GM18861 (cell line): ENCODE results near the gene MOGAT1.
"Not testable (repeated sequence)": the region's sequence is repeated elsewhere in the genome, so short reads cannot be mapped to it uniquely, and the experiment has no call there.

ENCODE experiments used
- ATAC-seq: cut with Tn5 transposase; IDR thresholded peaks from one replicate; pipeline ENCODE4 v1.9.1; 2021; ENCODE audit not compliant: unreplicated experiment

The MOGAT1 gene

GRCh38 chr2:222709191-222709891, 37.9 kb downstream of the MOGAT1 start:
- ATAC-seq: no peak

- ATAC-seq: no peak
Observed at GRCh38 chr2:222710736-222711135, 39.3 kb downstream of the MOGAT1 start.

DNA sequence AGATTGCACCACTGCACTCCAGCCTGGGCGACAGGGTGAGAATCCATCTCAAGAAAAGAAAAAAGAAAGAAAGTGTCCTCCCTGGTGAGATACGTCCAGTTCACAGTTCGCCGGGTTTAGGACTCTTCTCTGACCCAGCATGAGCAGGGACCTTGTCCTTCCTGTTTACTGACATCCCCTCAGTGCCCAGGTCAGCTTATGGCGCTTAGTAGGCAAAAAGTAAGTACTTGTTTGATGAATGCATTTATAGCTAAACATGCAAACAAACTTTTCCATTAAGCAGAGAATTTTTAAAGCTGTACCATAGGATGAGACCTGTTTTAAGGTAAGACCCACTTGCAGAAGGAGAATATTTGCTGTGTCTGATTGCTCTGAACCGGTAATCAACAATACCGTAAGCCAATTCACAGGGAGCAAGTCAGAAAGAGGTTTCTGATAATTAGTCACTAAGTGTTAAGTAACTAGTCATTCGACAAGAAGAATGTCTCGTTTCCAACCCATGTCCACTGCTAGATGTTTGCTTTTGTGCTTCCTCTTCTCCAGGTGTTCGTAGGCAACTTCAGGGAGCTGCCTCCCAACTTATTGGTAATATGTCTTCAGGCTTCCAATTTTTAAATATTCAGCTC, 40.0 kb downstream of the MOGAT1 start:
- peak; percentile 47 for ATAC-seq

- no peak for ATAC-seq
Observed at GRCh38 chr2:222713002-222713401, 41.5 kb downstream of the MOGAT1 start.

DNA sequence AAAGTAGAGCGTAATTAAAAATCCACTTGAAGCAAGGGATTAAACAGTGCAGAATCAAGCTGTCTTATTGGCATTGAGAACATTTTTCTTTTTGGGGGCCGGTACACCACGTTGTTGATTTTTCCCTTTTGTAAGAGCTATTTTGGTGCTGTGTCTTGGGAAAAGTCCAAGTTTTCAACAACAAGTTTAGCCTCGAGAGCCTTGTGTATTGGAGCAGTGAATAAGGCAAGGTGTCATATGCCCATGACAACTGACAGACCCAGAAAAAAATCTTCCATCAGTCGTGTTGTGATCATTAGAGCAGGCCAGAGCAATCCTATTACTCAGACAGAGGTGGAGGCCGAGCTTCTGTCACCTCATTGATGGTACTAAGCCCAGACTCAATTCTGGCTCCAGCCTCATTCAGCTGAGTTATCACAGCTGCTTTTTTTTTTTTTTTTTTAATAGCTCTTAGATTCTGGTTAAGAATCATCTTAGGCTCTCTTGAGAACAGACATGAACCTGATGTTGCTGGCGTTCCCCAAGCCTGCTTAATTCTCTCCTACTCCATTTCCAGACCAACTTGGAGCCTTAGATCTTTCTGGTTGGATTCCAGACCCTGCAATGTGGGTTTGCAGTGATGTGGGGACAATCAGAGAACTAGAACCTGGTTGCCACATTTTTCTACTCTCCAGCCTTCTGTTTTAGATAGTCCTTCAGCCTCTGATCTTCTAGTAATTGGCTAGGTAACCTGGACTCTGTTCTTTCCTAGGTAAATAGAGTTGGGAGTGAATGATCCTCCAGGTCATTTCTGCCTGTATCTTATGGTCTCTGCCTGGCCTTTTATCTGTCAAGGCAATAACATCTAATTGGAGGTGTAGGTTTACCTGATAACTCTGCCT, 43.1 kb downstream of the MOGAT1 start:
- no peak for ATAC-seq

DNA sequence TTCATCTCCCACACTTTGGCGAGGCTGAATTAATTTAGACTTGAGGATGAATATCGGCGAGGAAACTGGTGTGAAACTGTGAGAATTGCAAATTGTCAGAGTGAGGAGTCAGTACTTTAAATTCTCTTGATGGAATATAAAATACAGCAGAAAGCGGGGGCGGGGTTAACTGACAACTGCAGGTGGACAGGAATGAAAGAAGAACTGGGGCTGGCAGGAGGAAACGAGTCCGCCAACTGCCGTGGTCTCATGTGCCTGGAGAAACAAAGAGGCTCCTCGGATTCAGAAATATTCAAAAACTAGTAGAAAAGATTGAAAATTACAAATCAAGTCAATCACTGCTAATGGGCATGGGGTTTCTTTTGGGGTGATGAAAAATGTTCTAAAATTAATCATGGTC, 44.3 kb downstream of the MOGAT1 start:
- ATAC-seq: no peak

DNA sequence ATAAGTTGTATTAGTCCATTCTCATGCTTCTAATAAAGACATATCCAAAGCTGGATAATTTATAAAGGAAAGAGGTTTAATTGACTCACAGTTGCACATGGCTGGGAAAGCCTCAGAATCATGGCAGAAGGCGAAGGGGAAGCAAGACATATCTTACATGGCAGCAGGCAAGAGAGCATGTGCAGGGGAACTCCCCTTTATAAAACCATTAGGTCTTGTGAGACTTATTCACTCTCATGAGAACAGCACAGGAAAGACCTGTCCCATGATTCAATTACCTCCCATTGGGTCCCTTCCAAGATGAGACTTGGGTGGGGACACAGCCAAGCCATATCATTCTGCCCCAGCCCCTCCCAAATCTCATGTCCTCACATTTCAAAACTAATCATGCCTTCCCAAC, 48.3 kb downstream of the MOGAT1 start:
- ATAC-seq: not testable (repeated sequence)

- not testable (repeated sequence) for ATAC-seq
Observed at GRCh38 chr2:222721597-222721996, 50.1 kb downstream of the MOGAT1 start.

DNA sequence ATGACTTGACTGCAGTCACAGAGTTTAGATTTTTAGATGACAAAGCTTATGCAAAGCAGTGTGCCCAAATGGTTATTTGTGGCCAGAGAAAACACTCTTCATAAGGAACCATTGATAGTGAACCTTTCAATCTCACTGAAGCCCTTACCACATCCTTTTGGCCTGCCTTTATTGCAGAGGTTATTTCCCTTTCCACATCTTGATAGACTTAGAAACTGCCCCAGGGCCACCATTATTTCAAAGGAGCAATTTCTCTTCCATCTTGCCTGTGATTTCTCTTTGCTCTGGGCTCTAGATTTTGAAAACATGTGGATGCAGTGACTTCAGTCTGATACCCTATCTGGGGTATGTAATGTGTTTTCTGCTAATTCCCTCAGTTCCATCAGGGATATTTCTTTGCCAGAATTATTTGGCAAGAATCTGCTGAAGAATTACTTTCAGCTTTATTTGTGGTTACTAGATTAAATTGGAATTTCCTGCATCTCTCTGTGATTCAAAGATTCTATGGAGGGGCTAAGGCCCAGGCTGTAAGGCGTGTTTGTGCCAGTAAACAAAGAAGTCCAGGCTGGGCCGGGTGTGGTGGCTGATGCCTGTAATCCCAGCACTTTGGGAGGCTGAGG, 51.0 kb downstream of the MOGAT1 start:
- peak; percentile 99 for ATAC-seq

- no peak for ATAC-seq
Observed at GRCh38 chr2:222724208-222724607, 52.8 kb downstream of the MOGAT1 start.

DNA sequence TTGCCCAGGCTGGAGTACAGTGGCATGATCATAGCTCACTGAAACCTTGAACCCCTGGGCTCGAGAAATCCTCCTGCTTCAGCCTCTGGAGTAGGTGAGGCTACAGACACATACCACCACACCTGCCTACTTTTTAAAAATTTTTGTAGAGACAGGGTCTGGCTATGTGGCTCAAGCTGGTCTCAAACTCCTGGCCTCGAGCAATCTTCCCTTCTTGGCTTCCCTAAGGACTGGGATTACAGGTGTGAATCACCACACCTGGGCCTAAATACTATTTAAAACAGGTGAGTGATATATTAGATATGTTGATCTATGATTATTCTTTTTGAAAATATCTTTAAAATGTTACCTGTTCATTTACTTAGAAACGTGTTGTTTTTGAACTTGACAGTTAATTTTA, 57.2 kb downstream of the MOGAT1 start:
- ATAC-seq: no peak

DNA sequence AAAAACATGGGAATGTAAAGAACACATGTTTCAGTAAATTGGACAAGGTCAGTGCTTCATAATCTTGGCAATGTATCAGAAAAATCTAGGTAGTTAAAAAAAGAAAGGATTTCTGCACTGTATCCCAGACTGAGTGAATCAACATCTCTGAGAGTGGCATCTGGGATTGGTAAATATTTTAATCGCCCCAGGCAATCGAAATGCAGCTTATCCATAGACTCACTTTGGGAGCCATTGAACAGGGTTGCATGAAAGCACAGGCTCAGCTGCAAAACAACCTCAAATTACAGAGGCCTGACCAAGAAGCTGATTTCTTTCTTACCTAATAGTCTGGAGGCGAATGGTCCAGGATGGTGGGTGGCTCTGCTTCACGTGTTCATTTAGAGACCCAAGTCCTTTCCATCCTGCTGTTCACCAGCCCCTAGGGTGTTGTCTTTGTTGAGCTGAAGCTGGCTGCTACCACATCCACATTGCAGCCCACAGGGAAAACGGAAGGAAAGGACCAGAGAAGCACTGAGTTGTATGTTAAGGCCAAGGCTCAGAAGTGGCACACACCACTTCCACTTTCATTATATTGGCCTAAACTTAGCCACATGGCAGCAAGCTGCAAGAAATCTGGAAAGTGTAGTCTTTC, 59.0 kb downstream of the MOGAT1 start:
- ATAC-seq: peak; percentile 59

DNA sequence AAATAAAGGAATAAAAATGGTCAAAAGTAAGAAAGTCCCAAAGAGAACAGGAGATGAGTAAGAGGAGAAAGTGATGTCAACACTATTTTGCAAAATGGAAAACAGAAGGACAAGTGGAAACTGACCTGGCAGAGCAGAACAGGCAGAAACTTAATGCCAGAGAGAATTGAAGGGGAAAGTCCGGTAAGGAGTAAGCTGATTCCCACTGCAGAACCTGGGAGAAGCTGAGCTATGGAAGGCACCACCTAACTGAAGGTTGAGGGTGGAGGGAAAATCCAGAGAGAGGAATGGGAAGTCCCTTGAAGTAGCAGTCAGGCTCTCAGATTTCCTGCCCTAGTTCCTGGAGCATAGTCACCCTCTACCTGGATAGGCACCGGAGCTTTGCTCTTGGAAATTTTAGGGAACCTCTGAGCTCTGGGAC, 59.8 kb downstream of the MOGAT1 start:
- no peak for ATAC-seq

- no peak for ATAC-seq
Observed at GRCh38 chr2:222732489-222733178, 61.2 kb downstream of the MOGAT1 start.

DNA sequence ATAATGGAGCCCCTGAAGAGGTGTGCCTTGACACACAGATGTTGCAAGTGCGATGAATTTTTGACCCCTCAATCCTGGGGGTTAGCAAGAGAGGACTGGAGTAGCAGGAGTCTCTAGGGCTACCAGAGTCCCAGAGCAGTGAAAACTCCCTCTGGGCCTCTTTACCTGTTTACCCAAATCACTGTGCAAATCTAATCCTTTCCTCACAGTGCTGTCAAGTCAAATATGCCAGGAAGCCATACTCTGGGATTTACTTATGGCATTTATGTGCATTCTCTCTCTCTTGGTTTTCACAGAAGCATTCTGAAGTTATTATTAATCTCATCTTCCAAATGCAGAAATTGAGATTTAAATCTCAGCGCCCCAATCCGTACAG, 62.0 kb downstream of the MOGAT1 start:
- no peak for ATAC-seq

DNA sequence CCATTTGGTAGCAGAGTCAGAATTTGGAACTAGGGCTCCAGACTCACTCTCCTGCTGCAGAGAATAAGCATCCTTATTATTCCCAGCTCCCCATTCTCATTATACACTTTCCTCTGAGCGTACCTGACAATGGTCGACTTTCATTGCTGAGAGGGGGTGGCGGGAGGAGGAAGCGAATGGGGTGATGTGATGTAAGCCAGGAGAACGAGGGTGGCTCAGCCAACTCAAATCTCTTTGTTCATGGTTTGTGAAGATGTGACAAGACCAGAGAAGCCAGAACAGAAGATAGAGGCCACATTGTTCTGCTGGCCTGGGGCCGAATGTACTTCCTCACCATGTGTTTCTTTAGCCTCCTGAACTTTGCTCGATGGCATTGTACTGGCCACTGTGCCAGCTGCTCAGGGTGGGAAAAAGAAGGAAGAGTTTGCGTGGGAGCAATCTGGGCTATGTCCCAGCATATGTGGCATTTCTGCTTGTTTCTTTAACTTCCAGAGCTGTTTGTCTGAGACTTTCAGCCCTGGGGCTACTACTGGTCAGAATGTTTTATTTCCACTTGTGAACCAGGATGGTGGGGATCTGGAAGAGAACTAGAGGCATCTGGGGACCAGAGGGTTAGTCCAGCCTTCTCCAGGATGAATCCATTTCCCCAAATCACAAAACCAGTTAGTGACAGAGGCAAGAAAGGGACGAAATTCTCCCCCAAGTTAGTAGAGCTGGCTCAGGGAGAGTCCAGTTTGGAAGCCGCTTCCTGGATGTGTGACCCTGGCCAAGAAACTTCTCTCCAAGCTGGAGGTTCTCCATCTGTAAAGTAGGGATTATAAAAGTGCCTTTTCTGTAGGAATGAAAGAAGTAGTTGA, 62.6 kb downstream of the MOGAT1 start:
- no peak for ATAC-seq

GRCh38 chr2:222734703-222735014, 63.2 kb downstream of the MOGAT1 start:
- ATAC-seq: peak; percentile 84

GRCh38 chr2:222736301-222736700, 64.8 kb downstream of the MOGAT1 start:
- no peak for ATAC-seq

GRCh38 chr2:222736924-222737323, 65.5 kb downstream of the MOGAT1 start:
- ATAC-seq: no peak

GRCh38 chr2:222738312-222738711, 66.9 kb downstream of the MOGAT1 start:
- no peak for ATAC-seq
